ENCODE measurements around the gene CCDC57.

CCDC57 gene

DNA sequence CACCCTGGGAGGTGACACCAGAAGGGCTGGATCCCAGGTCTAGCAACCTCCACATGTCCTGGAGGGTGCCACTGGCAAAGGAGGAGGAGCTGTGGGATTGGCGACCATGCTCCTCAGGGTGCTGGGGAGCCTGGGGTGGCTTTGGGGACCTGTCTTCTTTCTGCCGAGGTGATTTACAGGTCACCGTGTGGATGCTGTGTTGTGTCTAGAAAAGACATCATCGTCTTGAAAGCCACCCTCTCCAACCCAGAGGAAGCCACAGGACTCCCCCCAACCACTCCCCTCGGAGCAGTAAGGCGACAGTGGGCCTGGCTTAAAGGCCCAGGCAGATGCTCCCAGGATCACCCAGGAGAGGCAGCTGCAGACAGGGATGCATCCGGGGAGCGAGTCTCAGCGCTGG, 84.9 kb downstream of the CCDC57 start:
- no peak for DNase-seq (ENCODE audit: low read depth in 3 of 3, low spot score in 1 of 3)

- DNase-seq (ENCODE audit: low read depth in 3 of 3, low spot score in 1 of 3) = no peak
These were observed 85.4 kb downstream of the CCDC57 start for GRCh38 chr17:82127315-82127595.

GRCh38 chr17:82126556-82127314, 85.9 kb downstream of the CCDC57 start:
- peak in 2 of 3 donors; percentile 68 to 73 for DNase-seq (ENCODE audit: low read depth in 3 of 3, low spot score in 1 of 3)

- no peak for DNase-seq (ENCODE audit: low read depth in 3 of 3, low spot score in 1 of 3)
These were observed 88.5 kb downstream of the CCDC57 start for GRCh38 chr17:82124101-82124500.

DNA sequence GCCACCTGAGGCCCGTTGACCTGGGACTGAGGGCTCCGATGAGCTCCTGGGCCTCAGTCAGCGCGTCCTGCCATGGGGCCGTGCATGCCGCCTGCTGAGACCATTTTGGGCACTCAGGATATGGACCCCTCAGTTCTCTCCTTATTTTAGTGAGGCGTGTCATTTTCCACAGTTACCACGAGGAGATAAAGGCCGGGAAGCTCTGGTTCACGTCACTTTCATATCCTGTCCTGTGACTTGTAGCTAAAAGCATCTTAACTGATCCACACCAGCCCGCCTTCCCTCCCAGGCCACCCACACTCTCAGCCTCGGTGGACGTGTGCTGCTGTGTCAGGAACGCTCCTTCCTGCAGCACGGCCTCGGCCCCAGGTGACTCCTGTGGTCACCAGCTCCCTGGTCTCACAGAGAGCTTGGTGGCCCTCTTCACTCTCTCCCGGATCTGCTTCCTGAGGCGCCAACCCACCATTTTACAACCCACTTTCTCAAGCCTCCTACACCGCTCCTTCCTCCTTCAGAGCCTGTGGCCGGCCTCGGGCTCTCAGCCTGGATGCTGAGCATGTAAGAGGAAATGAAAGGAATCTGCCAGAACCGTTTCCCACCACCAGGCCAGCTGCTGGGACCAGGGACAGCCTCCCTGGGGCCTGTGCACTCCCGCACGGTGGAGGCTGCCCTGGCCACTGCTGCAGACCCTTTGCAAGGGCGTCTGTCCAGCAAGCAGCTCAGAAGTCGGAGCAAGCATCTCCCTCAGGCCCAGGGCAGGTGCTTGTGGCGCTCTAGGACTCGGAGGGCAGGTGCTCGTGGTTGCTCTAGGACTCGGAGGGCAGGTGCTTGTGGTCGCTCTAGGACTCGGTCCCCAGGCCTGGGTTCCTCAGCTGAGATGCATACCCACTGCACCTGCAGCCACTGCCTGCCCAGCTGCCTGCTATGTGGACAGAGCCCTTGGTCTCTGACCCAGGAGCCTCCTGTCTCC, 90.7 kb downstream of the CCDC57 start:
- no peak for DNase-seq (ENCODE audit: low read depth in 3 of 3, low spot score in 1 of 3)

GRCh38 chr17:82121246-82121645, 91.4 kb downstream of the CCDC57 start:
- DNase-seq (ENCODE audit: low read depth in 3 of 3, low spot score in 1 of 3) = no peak

- no peak for DNase-seq (ENCODE audit: low read depth in 3 of 3, low spot score in 1 of 3)
These were observed 92.5 kb downstream of the CCDC57 start for GRCh38 chr17:82120148-82120547.

- no peak for DNase-seq (ENCODE audit: low read depth in 3 of 3, low spot score in 1 of 3)
These were observed 93.7 kb downstream of the CCDC57 start for GRCh38 chr17:82118815-82119380.

DNA sequence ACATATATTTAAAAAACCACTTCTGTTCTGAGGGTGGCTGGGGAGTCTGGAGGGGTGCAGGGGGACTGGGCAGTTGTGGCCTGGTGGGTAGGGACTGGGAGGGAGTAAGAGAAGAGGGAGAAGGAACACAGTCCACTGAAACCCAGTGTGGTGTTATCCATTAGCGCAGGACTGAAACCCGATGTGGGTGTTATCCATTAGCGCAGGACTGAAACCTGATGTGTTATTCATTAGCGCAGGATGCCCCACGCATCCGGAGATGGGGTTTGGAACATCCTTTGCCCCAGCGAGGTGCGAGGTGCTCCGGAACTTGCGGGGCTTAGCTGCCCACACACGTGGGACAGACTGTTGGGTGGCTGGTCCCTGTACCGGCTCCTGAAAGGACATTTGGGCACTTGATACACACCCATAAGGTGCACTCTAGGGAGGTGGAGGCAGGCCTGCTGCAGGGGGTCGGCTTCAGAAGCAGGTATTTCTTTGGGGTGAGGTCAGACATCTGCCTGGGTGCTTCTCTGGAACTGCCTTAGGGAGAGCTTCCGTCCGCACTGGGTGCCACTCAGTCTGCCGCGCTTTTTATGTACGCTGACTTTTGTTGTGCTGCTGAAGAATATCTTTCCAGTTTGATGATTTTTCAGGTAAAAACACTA, 94.4 kb downstream of the CCDC57 start:
- DNase-seq (ENCODE audit: low read depth in 3 of 3, low spot score in 1 of 3) = no peak

- no peak for DNase-seq (ENCODE audit: low read depth in 3 of 3, low spot score in 1 of 3)
These were observed 95.2 kb downstream of the CCDC57 start for GRCh38 chr17:82117139-82118090.

DNA sequence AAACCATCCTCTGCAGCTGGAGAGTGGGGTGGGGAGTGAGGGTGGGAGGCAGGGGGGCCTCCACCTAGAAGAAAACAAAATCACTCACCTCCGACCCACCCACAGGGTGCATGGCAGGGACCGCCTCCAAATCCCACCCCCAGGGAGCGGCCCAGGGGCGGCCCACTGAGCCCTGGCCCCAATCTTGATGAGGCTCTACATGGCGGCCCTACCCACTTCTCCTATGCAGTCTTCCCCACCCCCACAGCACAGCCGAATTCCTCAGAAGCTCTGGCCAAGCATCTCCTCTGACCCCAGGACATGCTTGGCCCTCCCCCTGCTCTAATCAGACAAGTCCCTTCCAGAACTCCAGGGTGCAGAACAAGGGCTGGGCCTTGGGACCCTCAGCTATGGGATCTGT, 96.4 kb downstream of the CCDC57 start:
- DNase-seq (ENCODE audit: low read depth in 3 of 3, low spot score in 1 of 3) = no peak

DNA sequence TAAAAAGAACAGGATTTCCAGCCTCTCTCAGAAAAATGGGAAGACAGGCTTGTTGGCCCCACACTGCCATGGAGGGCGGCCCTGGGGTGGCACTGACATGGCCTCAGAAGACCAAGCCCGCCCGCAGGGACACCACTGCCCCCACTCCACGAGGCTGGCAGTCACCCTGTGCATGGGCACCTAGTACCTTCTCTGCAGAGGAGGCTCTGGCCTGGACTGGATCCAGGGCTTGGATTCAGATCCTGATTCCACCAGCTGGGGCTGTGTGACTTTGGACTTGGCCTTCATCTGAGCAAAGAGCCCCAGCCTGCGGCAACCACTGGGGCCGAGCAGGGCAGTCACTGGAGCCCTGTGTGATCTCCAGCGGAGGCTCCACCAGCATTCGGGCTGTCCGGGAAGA, 97.8 kb downstream of the CCDC57 start:
- no peak for DNase-seq (ENCODE audit: low read depth in 3 of 3, low spot score in 1 of 3)

GRCh38 chr17:82114447-82114846, 98.2 kb downstream of the CCDC57 start:
- DNase-seq (ENCODE audit: low read depth in 3 of 3, low spot score in 1 of 3) = no peak

GRCh38 chr17:82113941-82114340, 98.7 kb downstream of the CCDC57 start:
- no peak for DNase-seq (ENCODE audit: low read depth in 3 of 3, low spot score in 1 of 3)

GRCh38 chr17:82113422-82113821, 99.2 kb downstream of the CCDC57 start:
- no peak for DNase-seq (ENCODE audit: low read depth in 3 of 3, low spot score in 1 of 3)

- no peak for DNase-seq (ENCODE audit: low read depth in 3 of 3, low spot score in 1 of 3)
These were observed 99.7 kb downstream of the CCDC57 start for GRCh38 chr17:82112914-82113311.

GRCh38 chr17:82112181-82112913, 100.3 kb downstream of the CCDC57 start:
- DNase-seq (ENCODE audit: low read depth in 3 of 3, low spot score in 1 of 3) = no peak

- DNase-seq (ENCODE audit: low read depth in 3 of 3, low spot score in 1 of 3) = no peak
These were observed 102.3 kb downstream of the CCDC57 start for GRCh38 chr17:82110298-82110697.

DNA sequence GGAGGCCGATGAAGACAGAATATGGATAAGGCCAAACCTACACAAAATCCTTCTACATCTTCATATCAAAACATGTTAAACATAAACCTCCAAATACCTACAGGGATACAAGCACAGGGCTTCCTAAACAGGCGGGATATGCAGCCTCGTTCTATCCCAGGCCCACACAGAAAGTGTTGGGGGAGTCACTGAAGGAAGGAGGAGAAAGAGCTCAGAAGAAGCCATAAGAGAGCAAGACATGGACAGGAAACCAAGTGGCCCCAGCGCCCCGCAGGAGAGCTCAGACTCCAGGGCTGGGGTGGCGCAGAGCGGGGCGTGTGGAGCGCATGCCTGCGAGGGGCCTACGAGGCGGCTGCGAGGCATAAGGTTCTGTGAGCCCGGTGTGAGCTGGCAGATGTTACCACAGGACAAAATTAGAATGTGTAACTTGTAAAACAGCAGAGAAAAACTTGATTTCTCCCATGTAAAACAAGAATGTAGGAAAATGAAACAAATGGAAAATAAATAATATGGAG, 103.6 kb downstream of the CCDC57 start:
- DNase-seq (ENCODE audit: low read depth in 3 of 3, low spot score in 1 of 3) = no peak
